Urothelium cell line (cell line): Measurements from ENCODE around the gene ESR1.
"Not testable (repeated sequence)": the region's sequence is repeated elsewhere in the genome, so short reads cannot be mapped to it uniquely, and the experiment has no call there.

Source experiments
- DNase-seq: peaks from one replicate; pipeline ENCODE4 v3.0.0; 2011; ENCODE audit warnings: low spot score, mixed read lengths
- FAIRE-seq: peaks from 2 replicates; lab custom pipeline; 2011; peaks lifted over from hg19 to GRCh38; lab: Jason Lieb, UNC

ESR1 gene

GRCh38 chr6:151811081-151811480, 3.6 kb downstream of the ESR1 start:
- no peak for DNase-seq
- no peak for FAIRE-seq

DNA sequence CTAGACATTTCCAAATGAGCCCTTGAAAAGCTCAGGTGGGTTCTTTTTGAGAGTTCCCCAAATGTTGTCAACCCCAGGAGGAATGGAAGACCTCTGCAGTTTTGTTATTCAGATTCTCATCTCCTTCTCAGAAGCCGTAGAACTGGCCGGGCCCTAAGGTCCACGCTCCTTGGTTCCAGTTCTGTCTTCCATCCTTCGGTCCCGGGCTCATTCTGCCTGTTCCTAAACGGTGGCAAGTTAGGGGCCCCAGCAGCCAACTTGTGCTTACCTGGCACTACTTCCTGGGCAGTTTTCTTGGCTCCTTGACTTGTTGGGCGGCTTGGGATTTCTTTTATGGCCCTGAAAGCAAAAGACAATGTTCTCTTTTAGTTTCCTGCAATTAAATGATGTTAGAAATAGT, 6.4 kb downstream of the ESR1 start:
- no peak for FAIRE-seq
- no peak for DNase-seq

DNA sequence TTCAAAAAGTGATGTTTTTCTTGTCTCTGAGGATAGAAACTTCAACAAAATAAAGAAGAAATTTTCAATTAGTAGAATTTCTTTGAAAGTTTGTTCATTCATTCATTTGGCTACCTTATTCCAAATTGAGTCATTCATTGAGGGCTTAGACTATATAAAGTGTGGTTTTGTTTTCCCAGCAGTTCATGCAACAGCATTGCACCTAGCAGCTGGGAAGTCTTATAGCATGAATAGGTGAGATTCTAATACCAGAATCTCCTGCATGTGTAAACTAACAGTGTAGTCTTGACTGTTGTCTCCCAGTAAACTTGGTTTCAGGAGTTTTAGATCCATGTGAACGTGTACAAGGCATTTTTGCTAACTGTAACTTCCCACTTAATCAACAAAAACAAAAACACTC, 7.1 kb downstream of the ESR1 start:
- FAIRE-seq (no peak), DNase-seq (no peak)

- no peak for FAIRE-seq
- no peak for DNase-seq
Measured at GRCh38 chr6:151822252-151823111, 15.0 kb downstream of the ESR1 start.

DNA sequence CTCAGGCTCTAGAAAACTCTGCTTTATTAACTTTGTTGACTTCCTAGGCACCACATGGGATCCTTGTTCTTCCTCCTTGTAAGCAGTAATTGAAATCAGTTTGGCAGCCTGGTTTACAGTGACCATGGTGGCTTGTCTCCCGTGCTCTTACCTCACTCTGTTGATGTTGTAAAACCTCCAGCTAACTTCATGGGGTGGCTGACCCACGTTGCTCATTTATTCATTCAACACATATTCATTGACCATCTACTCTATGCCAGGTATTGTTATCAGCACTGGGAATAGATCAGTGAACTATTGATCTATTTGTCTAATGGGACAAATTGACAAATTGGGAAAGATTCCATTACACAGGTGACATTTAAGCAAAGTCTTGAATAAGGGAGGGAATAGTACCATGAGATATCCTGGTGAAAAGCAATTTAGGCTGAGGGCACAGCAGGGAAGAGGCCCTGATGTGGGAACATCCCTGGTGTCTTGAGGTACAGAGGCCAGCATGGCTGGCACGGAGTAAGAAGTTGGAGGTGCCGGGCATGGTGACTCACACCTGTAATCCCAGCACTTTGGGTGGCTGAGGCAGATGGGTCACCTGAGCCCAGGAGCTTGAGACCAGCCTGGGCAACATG, 19.1 kb downstream of the ESR1 start:
- DNase-seq (no peak), FAIRE-seq (no peak)

DNA sequence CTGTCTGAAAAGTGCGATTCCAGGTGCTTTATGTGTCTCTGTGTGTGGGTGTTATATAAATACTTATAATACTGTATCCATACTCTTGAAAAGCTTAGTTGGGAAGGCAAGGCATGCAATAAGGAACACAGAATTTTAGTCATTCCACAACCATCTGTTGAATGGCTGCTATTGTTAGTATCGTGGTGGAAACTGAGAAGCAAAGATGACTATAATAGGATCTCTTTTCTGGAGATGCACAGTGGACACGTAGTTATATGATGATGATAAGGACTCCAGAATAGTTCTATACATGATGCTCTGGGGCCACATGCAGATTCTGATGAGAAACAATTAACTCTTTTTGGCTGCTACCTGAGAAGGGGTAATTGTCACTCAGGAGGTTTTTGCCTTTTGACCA, 25.2 kb downstream of the ESR1 start:
- FAIRE-seq, result no peak
- DNase-seq, result no peak

DNA sequence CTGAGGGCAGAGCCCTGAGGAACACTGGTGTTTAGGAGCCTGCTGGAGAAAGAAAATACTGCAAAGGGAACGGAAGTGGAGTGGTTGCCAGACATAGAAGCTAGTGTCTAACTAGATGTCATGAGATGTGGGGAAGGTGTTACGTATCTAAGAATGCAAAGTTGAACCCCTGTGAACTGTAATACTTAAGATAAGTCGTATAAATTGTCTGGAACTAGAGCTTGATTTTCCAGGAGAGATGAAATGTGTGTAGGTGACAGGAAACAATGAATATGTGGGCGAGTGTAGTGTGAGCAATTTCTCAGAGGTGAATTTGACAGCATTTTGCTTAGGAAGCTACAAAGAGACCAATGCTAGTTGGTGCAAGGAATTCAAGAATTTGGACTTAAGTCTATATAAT, 27.9 kb downstream of the ESR1 start:
- DNase-seq (no peak), FAIRE-seq (no peak)

DNA sequence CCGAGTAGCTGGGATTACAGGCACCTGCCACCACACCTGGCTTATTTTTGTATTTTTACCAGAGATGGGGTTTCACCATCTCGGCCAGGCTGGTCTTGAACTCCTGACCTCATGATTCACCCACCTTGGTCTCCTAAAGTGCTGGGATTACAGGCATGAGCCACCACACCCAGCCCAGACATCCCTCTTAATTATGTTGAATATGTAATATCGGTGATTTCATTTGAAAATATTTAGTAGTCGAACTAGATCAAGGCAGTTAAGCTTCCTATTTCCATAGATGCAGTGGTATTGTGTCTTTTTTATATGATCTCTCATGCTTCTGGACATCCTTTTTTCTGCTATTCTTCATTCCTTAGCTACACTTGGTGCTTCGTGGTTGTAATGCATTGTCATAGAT, 29.7 kb downstream of the ESR1 start:
- no peak for DNase-seq
- FAIRE-seq, result no peak

DNA sequence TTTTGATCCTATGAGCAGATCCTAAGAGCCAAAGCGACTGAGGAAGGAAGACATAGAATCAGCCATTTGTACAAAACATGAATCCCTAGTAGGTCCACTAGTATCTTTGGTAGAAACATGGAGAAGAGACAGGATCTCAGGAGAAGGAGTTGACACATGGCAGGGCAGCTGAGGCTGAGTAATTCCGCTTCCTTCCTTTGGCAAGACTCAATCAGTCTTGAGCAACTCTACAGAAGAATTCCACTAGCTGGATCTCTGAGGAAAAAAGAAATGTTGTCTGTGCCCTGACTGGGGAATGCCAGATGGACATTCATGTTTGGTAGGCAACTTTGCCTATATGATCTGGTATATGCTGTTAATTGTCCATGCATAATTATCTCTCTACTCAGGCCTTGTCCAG, 35.3 kb downstream of the ESR1 start:
- no peak for DNase-seq
- FAIRE-seq, result no peak

GRCh38 chr6:151847064-151847463, 39.6 kb downstream of the ESR1 start:
- DNase-seq (peak; percentile 39), FAIRE-seq (no peak)

- no peak for FAIRE-seq
Measured at GRCh38 chr6:151850479-151851003, 43.1 kb downstream of the ESR1 start.

DNA sequence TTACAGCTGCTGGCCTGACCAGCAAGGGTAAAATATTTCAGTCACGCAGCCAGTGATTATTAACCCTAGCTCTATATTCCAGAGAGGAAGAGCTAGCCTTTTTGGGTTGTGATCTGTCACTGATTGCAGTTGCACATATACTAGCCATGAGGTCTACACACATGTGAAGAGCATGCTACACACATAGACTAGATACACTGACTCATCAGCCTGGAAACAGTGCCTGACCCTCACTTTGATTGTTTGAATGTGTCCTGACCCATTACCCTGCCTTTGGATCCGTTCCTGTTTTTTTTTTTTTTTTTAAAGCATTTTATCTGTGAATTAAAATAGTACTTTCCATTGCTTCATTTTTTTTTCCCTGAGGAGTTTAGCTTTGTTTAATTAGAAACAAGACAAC, 50.8 kb downstream of the ESR1 start:
- FAIRE-seq (no peak), DNase-seq (no peak)

More at GRCh38 chr6:151850479-151851003, 43.1 kb downstream of the ESR1 start:
- DNase-seq, result no peak

GRCh38 chr6:151862461-151862860, 55.0 kb downstream of the ESR1 start:
- FAIRE-seq, result no peak
- no peak for DNase-seq

DNA sequence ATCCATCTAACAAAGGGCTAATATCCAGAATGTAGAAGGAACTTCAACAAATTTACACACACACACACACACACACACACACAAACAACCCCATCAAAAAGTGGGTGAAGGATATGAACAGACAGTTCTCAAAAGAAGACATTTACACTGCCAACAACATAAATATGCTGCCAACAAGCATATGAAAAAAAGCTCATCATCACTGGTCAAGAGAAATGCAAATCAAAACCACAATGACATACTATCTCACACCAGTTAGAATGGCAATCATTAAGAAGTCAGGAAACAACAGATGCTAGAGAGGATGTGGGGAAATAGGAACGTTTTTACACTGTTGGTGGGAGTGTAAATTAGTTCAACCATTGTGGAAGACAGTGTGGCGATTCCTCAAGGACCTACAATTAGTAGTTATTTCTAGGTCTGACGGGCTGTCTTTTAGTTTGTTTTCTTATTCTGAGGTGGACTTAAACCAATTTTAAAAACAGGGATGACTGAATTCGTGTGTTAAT, 59.9 kb downstream of the ESR1 start:
- not testable (repeated sequence) for DNase-seq, FAIRE-seq

DNA sequence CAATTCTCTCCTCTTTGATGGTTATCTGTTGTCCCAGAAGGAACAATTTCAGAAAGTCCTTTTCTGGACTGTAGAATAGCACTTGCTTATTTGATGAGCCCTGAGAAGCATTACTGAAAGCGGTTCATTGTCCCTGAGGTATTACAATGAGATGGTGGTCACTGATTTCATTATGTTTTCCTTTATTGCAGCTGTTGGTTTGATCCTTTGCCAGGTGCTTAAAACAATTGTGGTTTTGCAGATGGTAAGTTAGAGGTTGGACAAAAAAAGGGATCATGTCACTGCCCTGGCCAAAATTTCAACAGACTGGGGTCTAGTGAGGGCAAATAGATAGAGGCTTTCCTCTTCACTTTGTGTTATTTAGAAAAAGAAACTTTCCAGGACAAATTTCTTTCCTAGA, 61.9 kb downstream of the ESR1 start:
- FAIRE-seq, result no peak
- DNase-seq, result peak; percentile 7

GRCh38 chr6:151869787-151870186, 62.3 kb downstream of the ESR1 start:
- no peak for DNase-seq
- no peak for FAIRE-seq

GRCh38 chr6:151870375-151870774, 62.9 kb downstream of the ESR1 start:
- no peak for FAIRE-seq
- no peak for DNase-seq

GRCh38 chr6:151875524-151875923, 68.0 kb downstream of the ESR1 start:
- DNase-seq (no peak), FAIRE-seq (no peak)

DNA sequence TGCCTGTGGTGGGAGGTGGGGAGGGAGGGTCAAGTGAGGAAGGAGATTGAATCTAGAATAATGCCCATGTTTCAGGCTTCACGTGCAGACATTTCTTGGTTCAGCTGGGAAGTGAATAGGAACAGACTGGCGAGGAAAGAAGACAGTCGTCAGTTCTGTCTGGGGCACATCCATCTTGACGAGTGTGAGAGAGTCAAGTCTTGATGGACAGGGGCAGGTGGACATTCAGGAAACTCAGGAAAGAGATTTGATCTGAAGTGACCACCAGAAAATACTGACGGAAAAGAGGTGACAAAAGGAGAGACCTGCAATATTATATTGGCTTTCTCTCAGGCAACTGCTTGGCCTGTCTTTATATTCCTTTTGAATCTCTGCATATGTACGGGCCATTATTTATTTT, 68.6 kb downstream of the ESR1 start:
- DNase-seq (no peak), FAIRE-seq (no peak)

- DNase-seq (no peak), FAIRE-seq (no peak)
Measured at GRCh38 chr6:151877458-151877857, 70.0 kb downstream of the ESR1 start.

DNA sequence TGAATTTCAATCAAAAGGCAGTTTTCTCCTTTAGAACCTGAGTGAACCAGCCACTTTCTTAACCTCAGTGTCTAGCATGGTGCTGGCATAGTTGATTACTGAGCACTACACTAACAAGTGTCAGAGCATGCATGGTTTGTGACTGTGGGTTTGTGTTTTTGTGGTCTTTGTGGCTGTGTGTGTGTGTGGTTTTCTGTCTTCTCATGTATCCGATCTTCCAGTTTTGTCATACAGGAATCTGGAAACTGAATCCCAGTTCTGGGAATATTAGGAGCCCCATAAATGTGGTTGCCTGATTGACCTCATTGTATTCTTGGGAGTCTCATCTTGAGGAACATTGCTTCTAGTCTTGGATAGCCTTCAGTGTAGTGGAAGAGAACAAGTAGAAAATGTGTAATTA, 73.7 kb downstream of the ESR1 start:
- DNase-seq (no peak), FAIRE-seq (no peak)

GRCh38 chr6:151882206-151882605, 74.7 kb downstream of the ESR1 start:
- DNase-seq, result no peak
- no peak for FAIRE-seq
